Spleen (tissue), 7 donors: Measurements from ENCODE around the gene DNAJC3.

Experiments
- POLR2A ChIP-seq, 3 donors: fragments of 450-650 bp; IDR thresholded peaks; one replicate each; pipeline ENCODE4 v1.5.1; 2017; ENCODE audit warnings: antibody characterized with exemption in 3 of 3, mild to moderate bottlenecking in 1 of 3
- POLR2AphosphoS5 ChIP-seq, 3 donors: sonication (generic); formaldehyde crosslinking; IDR thresholded peaks; one replicate each; pipeline ENCODE4 v1.5.1; 2017; ENCODE audit warnings: antibody characterized with exemption in 3 of 3
- TF ChIP-seq, protein P1 (sequence below), 11 experiments: fragments of 200-600 bp in 7 of 11; fragments of 450-650 bp in 4 of 11; sonication (generic) in 4 of 11; IDR thresholded peaks in 8 of 11; conservative IDR thresholded peaks in 3 of 11; 1 replicate in 7 of 11; 2 replicates in 4 of 11; pipeline versions ENCODE4 v1.4.0 to v1.8.0; 2016 to 2021; ENCODE audit warnings: antibody characterized with exemption in 11 of 11, inconsistent platforms in 4 of 11, mild to moderate bottlenecking in 1 of 11
- donor health status: DM: no; HTN: no; CAD: no; lungs with moderate emphysema.
- donor health status: DM: no; HTN: no; CAD: no.
- donor health status: DM: no; HTN: no; CAD: no.

DNA sequence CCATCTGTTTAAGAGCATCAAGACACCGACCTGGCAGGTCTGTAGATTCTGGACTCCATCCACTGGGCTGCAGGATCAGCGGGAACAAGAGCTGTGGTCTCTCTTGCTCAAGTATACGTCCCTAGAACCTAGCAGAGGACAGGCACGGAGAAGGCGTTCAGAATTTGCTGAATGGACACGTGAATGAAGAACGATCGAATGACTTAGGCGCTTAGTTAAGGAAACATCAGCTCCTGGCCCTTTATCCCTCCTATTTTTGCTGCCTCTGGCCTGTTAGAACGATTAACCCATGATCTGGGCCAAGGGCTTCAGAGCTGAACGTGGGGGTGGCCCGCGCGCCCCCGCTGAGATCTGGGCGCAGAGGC lies 33.4 kb upstream of the DNAJC3 start:
- TF ChIP-seq, protein P1, sequence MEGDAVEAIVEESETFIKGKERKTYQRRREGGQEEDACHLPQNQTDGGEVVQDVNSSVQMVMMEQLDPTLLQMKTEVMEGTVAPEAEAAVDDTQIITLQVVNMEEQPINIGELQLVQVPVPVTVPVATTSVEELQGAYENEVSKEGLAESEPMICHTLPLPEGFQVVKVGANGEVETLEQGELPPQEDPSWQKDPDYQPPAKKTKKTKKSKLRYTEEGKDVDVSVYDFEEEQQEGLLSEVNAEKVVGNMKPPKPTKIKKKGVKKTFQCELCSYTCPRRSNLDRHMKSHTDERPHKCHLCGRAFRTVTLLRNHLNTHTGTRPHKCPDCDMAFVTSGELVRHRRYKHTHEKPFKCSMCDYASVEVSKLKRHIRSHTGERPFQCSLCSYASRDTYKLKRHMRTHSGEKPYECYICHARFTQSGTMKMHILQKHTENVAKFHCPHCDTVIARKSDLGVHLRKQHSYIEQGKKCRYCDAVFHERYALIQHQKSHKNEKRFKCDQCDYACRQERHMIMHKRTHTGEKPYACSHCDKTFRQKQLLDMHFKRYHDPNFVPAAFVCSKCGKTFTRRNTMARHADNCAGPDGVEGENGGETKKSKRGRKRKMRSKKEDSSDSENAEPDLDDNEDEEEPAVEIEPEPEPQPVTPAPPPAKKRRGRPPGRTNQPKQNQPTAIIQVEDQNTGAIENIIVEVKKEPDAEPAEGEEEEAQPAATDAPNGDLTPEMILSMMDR (IDR thresholded peaks at IDR 0.05 in 8 of 11, conservative IDR thresholded peaks at IDR 0.05 in 3 of 11): no peak
- TF ChIP-seq POLR2AphosphoS5 (IDR thresholded peaks at IDR 0.05): no peak
- TF ChIP-seq POLR2A (IDR thresholded peaks at IDR 0.05): no peak
